CD4-positive, alpha-beta T cell (primary cell): ENCODE results near the gene POM121L12. TPM values are rescaled to one million over a fixed set of nuclear protein-coding genes. Genes with fewer than 3 reads are reported as not detected.

Experiments
- ATAC-seq: fragments of 200-7000 bp; cut with Tn5 transposase; one replicate; pipeline ENCODE4 v1.10.0; 2022; ENCODE audit warnings: mild to moderate bottlenecking; ENCODE audit not compliant: poor library complexity
- CTCF ChIA-PET: fragments of 350-600 bp; sonication (Branson Sonifier 250); formaldehyde crosslinking; loops from one replicate; lab custom pipeline; 2021; ENCODE audit warnings: antibody characterized with exemption, inconsistent platforms; lab: Charles Lee
- POLR2A ChIA-PET: fragments of 350-600 bp; sonication (Branson Sonifier 250); formaldehyde crosslinking; loops from one replicate; lab custom pipeline; 2021; ENCODE audit warnings: antibody characterized with exemption, inconsistent platforms; lab: Charles Lee
- DNase-seq, 14 experiments: peaks; one replicate each; pipeline ENCODE4 v3.0.0-alpha.2; 2013 to 2020; ENCODE audit warnings: mixed read lengths in 2 of 14
- H3K27ac ChIP-seq, 2 donors: one replicate each; pipeline versions ENCODE4 v1.5.1 to v1.7.0; 2013; ENCODE audit warnings: low read length in 2 of 2, low read depth in 1 of 2, mild to moderate bottlenecking in 1 of 2
- H3K27me3 ChIP-seq, 2 experiments: 1 replicate in 1 of 2; 2 replicates in 1 of 2; pipeline versions ENCODE4 v1.6.1 to v1.7.0; 2013; ENCODE audit warnings: low read length in 2 of 2, control low read depth in 1 of 2, mild to moderate bottlenecking in 1 of 2, moderate library complexity in 1 of 2; ENCODE audit not compliant: insufficient read depth in 2 of 2, control insufficient read depth in 1 of 2
- H3K36me3 ChIP-seq: one replicate; pipeline ENCODE4 v1.6.1; 2013; ENCODE audit warnings: low read length, control low read depth; ENCODE audit not compliant: insufficient read depth
- H3K4me1 ChIP-seq: one replicate; pipeline ENCODE4 v1.6.1; 2013; ENCODE audit warnings: low read length, control low read depth; ENCODE audit not compliant: insufficient read depth
- H3K4me3 ChIP-seq: one replicate; pipeline ENCODE4 v1.5.1; 2013; ENCODE audit warnings: mild to moderate bottlenecking, low read length, moderate library complexity
- H3K9me3 ChIP-seq, 2 experiments: 1 replicate in 1 of 2; 2 replicates in 1 of 2; pipeline versions ENCODE4 v1.6.1 to v1.7.0; 2013; ENCODE audit warnings: low read length in 2 of 2, mild to moderate bottlenecking in 2 of 2, control low read depth in 1 of 2, moderate library complexity in 1 of 2; ENCODE audit not compliant: control insufficient read depth in 1 of 2, insufficient read depth in 1 of 2
- H3K27ac Mint-ChIP-seq: one replicate; pipeline ENCODE4 v1.8.0; 2020; ENCODE audit warnings: mixed read lengths
- H3K27me3 Mint-ChIP-seq: one replicate; pipeline ENCODE4 v1.8.0; 2021; ENCODE audit warnings: mixed read lengths
- H3K36me3 Mint-ChIP-seq: one replicate; pipeline ENCODE4 v1.8.0; 2021; ENCODE audit warnings: low read depth, mixed read lengths
- H3K4me1 Mint-ChIP-seq: one replicate; pipeline ENCODE4 v1.8.0; 2021; ENCODE audit warnings: low read depth, mixed read lengths
- H3K4me3 Mint-ChIP-seq: one replicate; pipeline ENCODE4 v1.8.0; 2020; ENCODE audit warnings: mild to moderate bottlenecking, mixed read lengths
- H3K9me3 Mint-ChIP-seq: one replicate; pipeline ENCODE4 v1.8.0; 2020; ENCODE audit warnings: mixed read lengths
- CTCF ChIP-seq: fragments of 200-600 bp; IDR thresholded peaks from one replicate; pipeline ENCODE4 v1.8.0; 2022; ENCODE audit warnings: antibody characterized with exemption, mild to moderate bottlenecking
- intact Hi-C, 2 experiments: fragments of 100-400 bp; cut with DNase I in 1 of 2; cut with micrococcal nuclease in 1 of 2; formaldehyde crosslinking; loops; one replicate each; pipeline versions ENCODE4 v1.15.1 to v1.9.0; 2023 to 2025; cut with DNase I, micrococcal nuclease
- total RNA-seq, 174 experiments: library from RNA in 2 of 174; stranded (reverse) in 2 of 174; gene quantifications; one replicate each; pipeline ENCODE4 v1.2.3 and lab custom pipeline; 2021 to 2026

Gene POM121L12
- total RNA-seq, 2 experiments from 2014 or later = not detected

- no peaks in the 10 kb centered on the region for H3K4me1 Mint-ChIP-seq
- ChIA-PET CTCF (no interaction called here), POLR2A (no interaction called here)
- Histone ChIP-seq H3K27ac (no peak overlapping the region), H3K9me3 (peaks cover 4% of the 10 kb centered on the region in 2 experiments), H3K36me3 (no peaks in the 10 kb centered on the region), H3K4me3 (no peak overlapping the region), H3K4me1 (no peaks in the 10 kb centered on the region), H3K27me3 (no peaks in the 10 kb centered on the region)
- DNase-seq (no peak), ATAC-seq (no peak)
- H3K36me3 Mint-ChIP-seq = no peaks in the 10 kb centered on the region
- H3K9me3 Mint-ChIP-seq = peaks cover 5% of the 10 kb centered on the region
- intact Hi-C loops = no loop called here
- no peaks in the 10 kb centered on the region for H3K27me3 Mint-ChIP-seq
- no peak overlapping the region for H3K4me3 Mint-ChIP-seq
- no peak overlapping the region for H3K27ac Mint-ChIP-seq
- no peak for TF ChIP-seq CTCF
Observed at GRCh38 chr7:53022893-53023292, 12.5 kb upstream of the POM121L12 start.

- ChIA-PET CTCF (no interaction called here), POLR2A (no interaction called here)
- no peak overlapping the region for H3K4me3 ChIP-seq
- Mint-ChIP-seq H3K27ac (no peak overlapping the region), H3K4me1 (no peaks in the 10 kb centered on the region), H3K9me3 (peaks cover 14% of the 10 kb centered on the region), H3K4me3 (no peak overlapping the region), H3K36me3 (no peaks in the 10 kb centered on the region), H3K27me3 (no peaks in the 10 kb centered on the region)
- no peak overlapping the region for H3K27ac ChIP-seq
- no peaks in the 10 kb centered on the region for H3K36me3 ChIP-seq
- H3K4me1 ChIP-seq = no peaks in the 10 kb centered on the region
- H3K27me3 ChIP-seq = no peaks in the 10 kb centered on the region
- intact Hi-C loops = no loop called here
- DNase-seq = no peak
- ATAC-seq = no peak
- no peaks in the 10 kb centered on the region for H3K9me3 ChIP-seq
- no peak for TF ChIP-seq CTCF
Observed at GRCh38 chr7:53048638-53049037, 13.2 kb downstream of the POM121L12 start.

GRCh38 chr7:53050433-53050832 is 15.0 kb downstream of the POM121L12 start:
- ChIA-PET CTCF (no interaction called here), POLR2A (no interaction called here)
- Histone ChIP-seq H3K4me1 (no peaks in the 10 kb centered on the region), H3K27ac (no peak overlapping the region), H3K9me3 (peaks cover 0 to 4% of the 10 kb centered on the region in 2 experiments), H3K4me3 (no peak overlapping the region), H3K36me3 (no peaks in the 10 kb centered on the region), H3K27me3 (no peaks in the 10 kb centered on the region)
- DNase-seq = no peak
- ATAC-seq = no peak
- H3K36me3 Mint-ChIP-seq = no peaks in the 10 kb centered on the region
- H3K4me3 Mint-ChIP-seq = no peak overlapping the region
- H3K27ac Mint-ChIP-seq = no peak overlapping the region
- TF ChIP-seq CTCF = no peak
- intact Hi-C loops = no loop called here
- H3K9me3 Mint-ChIP-seq = peaks cover 16% of the 10 kb centered on the region
- no peaks in the 10 kb centered on the region for H3K27me3 Mint-ChIP-seq
- no peaks in the 10 kb centered on the region for H3K4me1 Mint-ChIP-seq
